Lower leg skin (tissue), 3 donors: ENCODE data around the gene SYT5.

Experiments used
- POLR2A ChIP-seq, 2 donors: fragments of 450-650 bp; IDR thresholded peaks; one replicate each; pipeline ENCODE4 v1.6.1; 2016 to 2017; ENCODE audit warnings: antibody characterized with exemption in 2 of 2, mild to moderate bottlenecking in 1 of 2, moderate library complexity in 1 of 2
- TF ChIP-seq, protein P1 (sequence below), 3 donors: fragments of 450-650 bp; IDR thresholded peaks; one replicate each; pipeline ENCODE4 v1.5.1; 2016; ENCODE audit warnings: antibody characterized with exemption in 3 of 3, mild to moderate bottlenecking in 3 of 3, moderate library complexity in 2 of 3

GRCh38 chr19:55206664-55207500 lies 26.8 kb upstream of the SYT5 start:
- TF ChIP-seq, protein P1, sequence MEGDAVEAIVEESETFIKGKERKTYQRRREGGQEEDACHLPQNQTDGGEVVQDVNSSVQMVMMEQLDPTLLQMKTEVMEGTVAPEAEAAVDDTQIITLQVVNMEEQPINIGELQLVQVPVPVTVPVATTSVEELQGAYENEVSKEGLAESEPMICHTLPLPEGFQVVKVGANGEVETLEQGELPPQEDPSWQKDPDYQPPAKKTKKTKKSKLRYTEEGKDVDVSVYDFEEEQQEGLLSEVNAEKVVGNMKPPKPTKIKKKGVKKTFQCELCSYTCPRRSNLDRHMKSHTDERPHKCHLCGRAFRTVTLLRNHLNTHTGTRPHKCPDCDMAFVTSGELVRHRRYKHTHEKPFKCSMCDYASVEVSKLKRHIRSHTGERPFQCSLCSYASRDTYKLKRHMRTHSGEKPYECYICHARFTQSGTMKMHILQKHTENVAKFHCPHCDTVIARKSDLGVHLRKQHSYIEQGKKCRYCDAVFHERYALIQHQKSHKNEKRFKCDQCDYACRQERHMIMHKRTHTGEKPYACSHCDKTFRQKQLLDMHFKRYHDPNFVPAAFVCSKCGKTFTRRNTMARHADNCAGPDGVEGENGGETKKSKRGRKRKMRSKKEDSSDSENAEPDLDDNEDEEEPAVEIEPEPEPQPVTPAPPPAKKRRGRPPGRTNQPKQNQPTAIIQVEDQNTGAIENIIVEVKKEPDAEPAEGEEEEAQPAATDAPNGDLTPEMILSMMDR (IDR thresholded peaks at IDR 0.05): no peak
- TF ChIP-seq POLR2A (IDR thresholded peaks at IDR 0.05): no peak
